Pons (tissue), 1 donor: ENCODE measurements around the gene GTPBP10.

Experiments
- DNase-seq: peaks from one replicate; pipeline ENCODE4 v3.0.0-alpha.2; 2016; ENCODE audit warnings: low spot score

GTPBP10 gene

GRCh38 chr7:90432752-90433151 lies 86.2 kb downstream of the GTPBP10 start:
- no peak for DNase-seq

- DNase-seq = no peak
Observed at GRCh38 chr7:90433221-90433620, 86.7 kb downstream of the GTPBP10 start.
